Adrenal gland (tissue), 5 donors: Measurements from ENCODE around the gene KCNH1.

Experiments
- POLR2A ChIP-seq, 2 donors: fragments of 450-650 bp; IDR thresholded peaks; one replicate each; pipeline ENCODE4 v1.6.1; 2017; ENCODE audit warnings: antibody characterized with exemption in 2 of 2, mild to moderate bottlenecking in 2 of 2, moderate library complexity in 1 of 2
- TF ChIP-seq, protein P1 (sequence below), 6 experiments: fragments of 450-650 bp in 4 of 6; fragments of 200-600 bp in 2 of 6; sonication (generic) in 1 of 6; IDR thresholded peaks; 1 replicate in 5 of 6; 2 replicates in 1 of 6; pipeline versions ENCODE4 v1.5.1 to v1.8.0; 2016 to 2021; ENCODE audit warnings: antibody characterized with exemption in 6 of 6, mild to moderate bottlenecking in 2 of 6, moderate library complexity in 1 of 6
- donor health status: DM: no; HTN: no; CAD: no.

GRCh38 chr1:211095381-211095780 is 38.6 kb downstream of the KCNH1 start:
- TF ChIP-seq, protein P1, sequence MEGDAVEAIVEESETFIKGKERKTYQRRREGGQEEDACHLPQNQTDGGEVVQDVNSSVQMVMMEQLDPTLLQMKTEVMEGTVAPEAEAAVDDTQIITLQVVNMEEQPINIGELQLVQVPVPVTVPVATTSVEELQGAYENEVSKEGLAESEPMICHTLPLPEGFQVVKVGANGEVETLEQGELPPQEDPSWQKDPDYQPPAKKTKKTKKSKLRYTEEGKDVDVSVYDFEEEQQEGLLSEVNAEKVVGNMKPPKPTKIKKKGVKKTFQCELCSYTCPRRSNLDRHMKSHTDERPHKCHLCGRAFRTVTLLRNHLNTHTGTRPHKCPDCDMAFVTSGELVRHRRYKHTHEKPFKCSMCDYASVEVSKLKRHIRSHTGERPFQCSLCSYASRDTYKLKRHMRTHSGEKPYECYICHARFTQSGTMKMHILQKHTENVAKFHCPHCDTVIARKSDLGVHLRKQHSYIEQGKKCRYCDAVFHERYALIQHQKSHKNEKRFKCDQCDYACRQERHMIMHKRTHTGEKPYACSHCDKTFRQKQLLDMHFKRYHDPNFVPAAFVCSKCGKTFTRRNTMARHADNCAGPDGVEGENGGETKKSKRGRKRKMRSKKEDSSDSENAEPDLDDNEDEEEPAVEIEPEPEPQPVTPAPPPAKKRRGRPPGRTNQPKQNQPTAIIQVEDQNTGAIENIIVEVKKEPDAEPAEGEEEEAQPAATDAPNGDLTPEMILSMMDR (IDR thresholded peaks at IDR 0.05): no peak
- TF ChIP-seq POLR2A (IDR thresholded peaks at IDR 0.05): no peak
